Cardiac fibroblast (primary cell): ENCODE results near the gene RBM5.

Experiments used
- DNase-seq, 2 donors: peaks; one replicate each; pipeline versions ENCODE4 v3.0.0 to v3.0.0-alpha.2; 2010; ENCODE audit warnings: low read depth in 2 of 2
- H3K4me3 ChIP-seq, 2 donors: replicated peaks in 1 of 2; 1 replicate in 1 of 2; 2 replicates in 1 of 2; pipeline ENCODE4 v1.5.1; 2011; ENCODE audit warnings: low read depth in 2 of 2, low read length in 2 of 2, mild to moderate bottlenecking in 2 of 2, moderate library complexity in 1 of 2
- CTCF ChIP-seq: IDR thresholded peaks from one replicate; pipeline ENCODE4 v1.5.1; 2011; ENCODE audit warnings: low read depth, mild to moderate bottlenecking, low read length, inconsistent platforms

The RBM5 gene

GRCh38 chr3:50100956-50101845 is 12.5 kb downstream of the RBM5 start:
- no peak for TF ChIP-seq CTCF
- peak; percentile 55 to 61 for DNase-seq
- no peak overlapping the region for H3K4me3 ChIP-seq

GRCh38 chr3:50102558-50102957 is 13.8 kb downstream of the RBM5 start:
- H3K4me3 ChIP-seq = no peak overlapping the region
- no peak for TF ChIP-seq CTCF
- no peak for DNase-seq

GRCh38 chr3:50111757-50112156 is 23.0 kb downstream of the RBM5 start:
- no peak for TF ChIP-seq CTCF
- H3K4me3 ChIP-seq = no peak overlapping the region
- DNase-seq = no peak

GRCh38 chr3:50112462-50112861 is 23.7 kb downstream of the RBM5 start:
- H3K4me3 ChIP-seq = no peak overlapping the region
- no peak for DNase-seq
- TF ChIP-seq CTCF = no peak

GRCh38 chr3:50117120-50117519 is 28.4 kb downstream of the RBM5 start:
- DNase-seq = no peak
- H3K4me3 ChIP-seq = no peak overlapping the region
- TF ChIP-seq CTCF = no peak

GRCh38 chr3:50118237-50118636 is 29.5 kb downstream of the RBM5 start:
- no peak overlapping the region for H3K4me3 ChIP-seq
- no peak for DNase-seq
- no peak for TF ChIP-seq CTCF
